ENCODE results near the gene FARS2.
A peak's percentile ranks its signal among the peaks of the same experiment; 100 is the strongest.

FARS2 gene

DNA sequence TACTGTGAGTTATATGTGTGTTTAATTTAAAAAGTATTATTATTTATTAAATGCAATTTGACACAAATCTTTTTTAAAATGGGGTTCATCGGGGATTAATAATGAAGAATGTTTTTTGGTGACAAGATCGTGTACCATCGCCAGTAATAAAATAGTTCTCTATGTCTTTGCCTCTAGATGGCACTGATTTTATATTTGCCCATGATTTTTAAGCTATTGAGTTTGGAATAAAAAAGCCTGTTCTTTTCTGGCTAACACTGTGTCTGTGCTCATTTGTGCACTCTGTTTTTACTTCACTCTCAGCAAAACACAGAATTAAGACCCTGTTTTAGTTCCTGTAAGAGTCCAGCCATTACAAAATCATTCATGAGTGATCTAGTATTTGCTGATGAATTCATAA is 127.0 kb downstream of the FARS2 start:
- DNase-seq, result no peak

GRCh38 chr6:5389086-5389745 is 127.9 kb downstream of the FARS2 start:
- DNase-seq, result no peak

DNA sequence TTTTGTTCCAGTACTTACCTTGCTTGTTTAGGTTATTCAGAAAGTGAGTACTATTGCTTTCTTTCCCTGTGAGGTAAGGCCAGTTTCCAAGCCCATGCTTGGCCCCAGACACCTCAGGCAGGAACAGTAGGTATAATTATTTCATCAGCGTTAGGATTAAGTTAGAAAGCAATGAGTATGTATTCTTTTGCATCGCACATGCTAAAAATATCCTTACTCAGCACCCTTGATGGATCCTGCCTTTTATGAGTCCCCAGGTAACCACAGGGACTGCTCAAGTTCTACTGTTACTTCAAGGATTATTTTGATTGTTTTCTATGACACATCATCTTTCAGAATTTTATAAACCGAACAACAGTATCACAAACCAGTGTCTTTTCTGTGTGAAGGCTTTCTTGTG is 128.9 kb downstream of the FARS2 start:
- no peak for DNase-seq

DNA sequence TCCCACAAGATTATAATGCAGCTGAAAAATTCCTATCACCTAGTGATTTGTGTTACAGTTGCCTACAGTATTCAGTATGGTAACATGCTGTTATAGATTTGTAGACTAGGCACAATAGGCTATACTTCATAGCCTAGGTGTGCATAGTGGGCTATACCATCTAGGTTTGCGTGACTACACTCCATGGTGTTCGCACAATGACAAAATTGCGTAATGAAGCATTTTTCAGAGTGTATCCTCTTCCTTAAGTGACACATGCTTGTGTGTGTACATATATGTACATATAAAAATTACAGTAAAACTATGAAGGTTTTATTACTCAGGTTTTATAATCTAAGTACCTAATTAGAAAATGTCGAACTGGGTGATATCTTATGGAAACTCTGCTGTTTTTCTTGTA is 133.0 kb downstream of the FARS2 start:
- DNase-seq, result no peak

- no peak for DNase-seq
Measured at GRCh38 chr6:5395719-5396118, 134.4 kb downstream of the FARS2 start.

GRCh38 chr6:5398530-5398929 is 137.2 kb downstream of the FARS2 start:
- no peak for DNase-seq

DNA sequence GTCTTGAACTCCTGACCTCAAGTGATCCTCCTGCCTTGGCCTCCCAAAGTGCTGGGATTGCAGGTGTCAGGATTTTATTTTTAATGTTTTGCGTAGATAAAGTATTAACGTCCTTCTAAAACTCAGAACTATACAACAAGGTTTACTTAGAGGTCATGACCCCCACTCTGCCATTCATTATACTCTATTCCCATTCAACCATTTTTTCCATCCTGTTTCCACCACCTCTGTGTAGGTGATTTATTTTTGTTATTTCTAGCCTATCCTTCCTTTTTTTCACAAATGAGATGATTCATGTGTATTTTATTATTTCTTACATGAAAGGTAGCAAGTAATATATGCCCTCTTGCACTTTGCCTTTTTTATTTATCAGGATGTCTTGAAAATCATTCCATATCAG is 138.1 kb downstream of the FARS2 start:
- no peak for DNase-seq

DNA sequence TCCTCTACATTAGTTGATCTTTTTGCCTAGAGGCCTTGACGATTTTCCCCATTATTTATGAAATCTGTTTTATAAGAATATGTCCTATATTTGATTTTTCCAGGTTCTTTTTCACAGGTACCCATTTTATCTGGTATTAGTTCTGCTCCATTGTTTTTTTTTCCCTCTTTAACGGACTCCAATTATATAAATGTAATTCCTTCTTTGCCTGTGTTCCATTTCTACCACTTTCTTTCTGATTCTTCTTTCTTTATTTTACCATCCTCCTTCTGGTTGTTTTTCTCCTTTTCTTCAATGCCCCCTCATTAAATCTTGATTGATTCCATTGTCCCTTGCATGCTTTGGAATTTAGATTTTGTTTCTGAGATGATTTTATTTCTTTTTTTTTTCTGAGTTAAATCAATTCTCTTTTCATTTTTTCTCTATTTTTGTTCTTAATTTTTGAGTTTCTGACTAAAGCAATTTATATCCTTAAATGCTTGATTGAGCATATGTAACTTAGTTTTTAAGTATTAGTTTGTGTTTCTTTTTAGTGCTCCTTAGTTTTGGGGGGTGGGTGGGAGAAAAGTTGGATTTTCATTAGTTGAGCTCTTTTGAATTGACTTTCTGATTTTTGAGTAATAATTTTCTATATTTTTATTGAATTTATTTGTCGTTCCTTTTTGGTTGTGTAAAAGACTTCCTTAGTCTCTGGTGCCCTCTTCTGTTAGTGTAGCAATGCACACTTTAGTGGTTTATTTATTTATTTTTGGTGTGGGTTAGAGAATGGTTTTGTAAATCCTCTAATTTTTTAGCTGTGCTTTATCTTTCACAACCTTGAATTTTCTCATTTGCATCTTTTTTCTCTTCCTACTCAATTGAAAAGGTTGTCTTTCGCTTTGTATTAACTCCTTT is 140.8 kb downstream of the FARS2 start:
- DNase-seq, result no peak

DNA sequence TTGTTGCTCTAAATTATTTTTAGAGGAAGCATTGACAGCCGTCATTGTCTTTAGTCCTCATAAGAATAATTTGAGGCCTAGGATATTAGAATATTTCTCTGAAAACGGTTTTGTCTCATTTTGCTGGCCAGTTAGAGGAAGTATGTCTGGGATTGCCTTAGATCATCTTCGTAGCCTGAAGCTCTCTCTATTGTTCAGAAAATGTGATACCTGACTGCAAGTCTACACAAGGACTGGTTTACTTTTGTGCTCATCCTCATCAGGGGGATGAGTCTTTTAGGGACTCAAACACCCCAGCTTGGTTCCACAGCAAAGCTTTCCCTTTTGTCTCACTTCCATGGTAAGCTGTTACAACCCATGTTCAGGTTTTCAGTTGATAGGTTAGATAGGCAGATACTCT is 141.8 kb downstream of the FARS2 start:
- no peak for DNase-seq

- DNase-seq, result no peak
Measured at GRCh38 chr6:5403609-5404008, 142.3 kb downstream of the FARS2 start.

DNA sequence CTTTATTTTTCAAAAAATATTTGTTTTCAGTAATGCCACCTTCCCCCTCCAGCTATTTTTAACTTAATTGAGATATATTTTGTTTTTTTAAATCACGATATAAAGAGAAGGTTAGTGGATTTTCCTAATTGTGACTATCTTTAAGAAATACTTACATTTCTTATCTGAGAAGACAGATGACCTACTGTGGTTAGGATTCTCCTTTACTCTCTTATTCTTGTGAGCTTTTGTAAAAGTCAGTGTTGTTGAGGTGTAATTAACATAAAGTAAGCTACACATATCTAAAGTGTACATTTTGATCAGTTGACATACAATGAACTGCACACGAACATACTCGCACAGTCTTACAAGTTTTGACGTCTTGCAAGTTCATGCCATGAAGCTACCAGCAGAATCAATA is 144.7 kb downstream of the FARS2 start:
- DNase-seq, result no peak

- no peak for DNase-seq
Measured at GRCh38 chr6:5411414-5411813, 150.1 kb downstream of the FARS2 start.

DNA sequence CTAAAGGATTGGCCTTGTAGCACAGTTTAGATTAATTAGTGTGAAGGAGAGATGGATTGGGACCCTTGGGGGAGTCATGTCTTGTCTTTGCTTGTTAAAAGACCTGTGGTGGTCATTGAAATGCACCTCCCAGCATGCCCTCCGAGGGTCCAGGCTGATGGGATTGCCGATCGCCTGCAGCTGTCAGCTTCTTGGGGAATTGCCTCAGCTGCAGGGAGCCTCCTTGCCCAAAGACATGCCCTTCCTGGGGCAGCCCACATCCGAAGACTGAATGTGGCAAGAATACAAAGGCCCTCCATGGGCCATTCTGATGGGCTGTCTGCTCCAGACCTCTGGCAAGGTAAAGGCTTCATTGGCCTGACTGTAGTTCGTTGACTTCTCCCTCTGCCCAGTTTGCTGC is 150.7 kb downstream of the FARS2 start:
- DNase-seq, result no peak

- no peak for DNase-seq
Measured at GRCh38 chr6:5412663-5413062, 151.3 kb downstream of the FARS2 start.

- DNase-seq, result no peak
Measured at GRCh38 chr6:5416250-5416649, 154.9 kb downstream of the FARS2 start.

- no peak for DNase-seq
Measured at GRCh38 chr6:5422321-5422915, 161.1 kb downstream of the FARS2 start.

GRCh38 chr6:5423251-5423650 is 161.9 kb downstream of the FARS2 start:
- no peak for DNase-seq

GRCh38 chr6:5424726-5425125 is 163.4 kb downstream of the FARS2 start:
- DNase-seq, result no peak

- peak; percentile 33 for DNase-seq
Measured at GRCh38 chr6:5425267-5425666, 164.0 kb downstream of the FARS2 start.

GRCh38 chr6:5425797-5426196 is 164.5 kb downstream of the FARS2 start:
- no peak for DNase-seq

DNA sequence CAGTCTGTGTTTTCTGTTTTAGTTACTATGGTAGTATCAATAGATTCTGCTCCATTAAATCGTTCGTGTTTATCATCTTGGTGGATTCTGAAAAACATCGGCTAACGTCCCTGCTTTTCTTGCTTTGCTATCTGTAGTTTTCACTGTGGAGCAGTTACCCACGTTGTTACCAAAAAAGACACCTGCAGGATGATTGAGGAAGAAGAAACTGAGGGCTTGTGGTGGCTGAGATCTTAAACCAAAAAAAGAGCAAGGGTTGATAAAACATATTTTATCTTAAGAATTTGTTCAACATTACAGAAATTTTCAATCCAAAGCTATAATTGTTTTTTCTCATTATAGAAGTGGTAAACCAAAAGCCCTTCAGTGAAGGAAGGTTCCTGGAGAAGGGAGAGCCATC is 166.3 kb downstream of the FARS2 start:
- DNase-seq, result no peak

DNA sequence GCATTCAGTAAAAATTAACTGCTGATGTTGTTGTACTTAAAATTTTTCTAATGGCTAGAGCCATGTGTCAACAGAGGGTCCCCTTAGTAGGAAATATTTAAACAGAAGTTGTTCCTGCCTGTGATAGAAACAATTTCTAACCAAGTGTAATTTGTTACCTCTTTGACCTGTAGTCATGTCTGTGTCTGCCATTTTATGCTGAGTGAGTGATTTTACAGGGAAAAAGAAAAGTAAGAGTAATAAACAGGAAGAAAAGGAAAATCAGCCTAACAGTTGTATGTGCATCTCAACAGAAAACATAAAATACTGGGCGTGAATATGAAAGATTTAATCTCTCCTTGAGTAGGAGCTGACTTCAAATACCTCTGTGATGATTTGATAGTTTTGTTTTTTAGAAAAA is 172.0 kb downstream of the FARS2 start:
- no peak for DNase-seq

GRCh38 chr6:5435449-5435848 is 174.1 kb downstream of the FARS2 start:
- DNase-seq, result no peak

GRCh38 chr6:5438922-5439584 is 177.7 kb downstream of the FARS2 start:
- no peak for DNase-seq

All from NCI-H774 (cell line).